ENCODE results near the gene KLRG1. TPM values are rescaled to one million over a fixed set of nuclear protein-coding genes. Genes with fewer than 3 reads are reported as not detected.

KLRG1 gene
- total and polyA plus RNA-seq, 2 of the 8 experiments (the other 6 are each of a cell fraction or from before 2014, with no cell fraction given): 7.9 to 12.8 TPM

GRCh38 chr12:9032202-9032964, 43.0 kb downstream of the KLRG1 start (continued):
- no peak for TF ChIP-seq CHD1 (IDR thresholded peaks at IDR 0.05; ENCODE audit: low read depth, low read length)

All from H1 (cell line).